ENCODE measurements around the gene RAB11FIP3.

DNA sequence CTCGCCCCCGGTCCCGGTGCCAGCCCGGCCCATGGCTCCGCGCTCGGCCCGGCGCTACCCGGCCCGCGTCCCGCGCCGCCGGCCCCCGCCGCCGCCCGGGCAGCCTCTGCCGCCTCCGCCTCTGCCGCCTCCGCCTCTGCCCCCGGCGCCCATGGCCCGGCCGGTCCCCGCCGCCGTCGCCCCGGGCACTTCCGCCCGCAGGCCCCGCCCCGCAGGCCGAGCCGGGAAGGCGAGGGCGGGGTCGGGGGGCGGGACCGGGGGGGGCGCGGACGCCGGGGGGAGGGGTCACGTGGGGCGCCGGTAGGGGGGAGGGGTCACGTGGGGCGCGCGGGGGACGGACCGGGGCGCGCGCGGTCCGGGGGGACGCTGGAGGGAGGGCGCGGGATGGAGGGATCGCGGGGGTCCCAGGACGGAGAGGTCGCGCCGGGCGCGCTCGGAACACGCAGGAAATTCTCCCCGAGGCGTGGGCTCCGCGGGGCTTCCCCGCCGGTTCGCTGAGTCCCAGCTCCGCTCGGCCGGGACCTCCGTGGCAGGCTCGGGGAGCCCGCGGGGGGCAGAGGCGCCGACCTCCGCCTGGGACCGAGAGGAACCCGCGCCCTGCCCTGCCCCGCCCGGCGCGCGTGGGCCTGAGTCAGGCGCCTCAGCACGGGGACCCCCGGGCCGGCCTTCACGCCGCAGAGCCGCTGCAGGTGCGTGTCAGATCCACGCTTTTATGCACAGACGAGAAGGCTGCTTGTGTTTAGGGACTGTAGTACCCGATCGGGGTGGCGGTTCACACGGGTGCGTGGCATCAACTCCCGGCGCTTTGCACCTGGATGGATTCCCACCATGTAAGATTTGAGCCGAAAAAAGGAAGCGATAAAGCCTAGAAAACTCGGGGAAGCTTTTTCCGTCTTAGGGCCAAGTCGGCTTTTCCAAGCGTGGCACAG lies 43.4 kb upstream of the RAB11FIP3 start, which contains the start of gene PGAP6:
- TF ChIP-seq CTCF (conservative IDR thresholded peaks at IDR 0.05; ENCODE audit: low read depth, low read length) (no peak), EZH2 (IDR thresholded peaks at IDR 0.05; ENCODE audit: low read length, unreplicated experiment) (no peak)
